Skeletal muscle tissue (tissue), 4 donors: ENCODE results near the gene SRGAP3. TPM values are rescaled to one million over a fixed set of nuclear protein-coding genes. Genes with fewer than 3 reads are reported as not detected.
A peak's percentile ranks its signal among the peaks of the same experiment; 100 is the strongest.

Source experiments
- H3K27ac ChIP-seq: one replicate; pipeline ENCODE4 v1.7.0; 2013; ENCODE audit warnings: mild to moderate bottlenecking, low read depth, low read length, inconsistent platforms
- H3K27me3 ChIP-seq, 3 donors: one replicate each; pipeline ENCODE4 v1.7.0; 2013; ENCODE audit warnings: low read length in 3 of 3; ENCODE audit not compliant: control insufficient read depth in 3 of 3, insufficient read depth in 3 of 3
- H3K36me3 ChIP-seq, 3 donors: one replicate each; pipeline ENCODE4 v1.7.0; 2013; ENCODE audit warnings: low read length in 3 of 3; ENCODE audit not compliant: control insufficient read depth in 3 of 3, insufficient read depth in 3 of 3
- H3K4me1 ChIP-seq, 3 donors: one replicate each; pipeline ENCODE4 v1.7.0; 2013; ENCODE audit warnings: low read length in 3 of 3, mild to moderate bottlenecking in 3 of 3; ENCODE audit not compliant: control insufficient read depth in 3 of 3, insufficient read depth in 3 of 3
- H3K4me3 ChIP-seq, 3 donors: one replicate each; pipeline ENCODE4 v1.7.0; 2013; ENCODE audit warnings: low read length in 3 of 3
- H3K9ac ChIP-seq, 3 donors: one replicate each; pipeline ENCODE4 v1.7.0; 2013; ENCODE audit warnings: low read length in 3 of 3, mild to moderate bottlenecking in 3 of 3, moderate library complexity in 2 of 3, low read depth in 1 of 3
- H3K9me3 ChIP-seq, 3 donors: one replicate each; pipeline ENCODE4 v1.7.0; 2013; ENCODE audit warnings: low read length in 3 of 3; ENCODE audit not compliant: control insufficient read depth in 3 of 3
- total RNA-seq: library from RNA; depleted of rRNA; stranded (reverse); fragments of >200 nt; gene quantifications from one replicate; pipeline ENCODE4 v1.2.3, GENCODE V29; 2014
- donor health status: Osteomylitis.

SRGAP3 gene
- total RNA-seq, 1 donor from 2014 or later, result 15.7 TPM

- Histone ChIP-seq H3K27ac (peak overlapping the region; percentile 59), H3K36me3 (peaks cover 0 to 4% (median 0%) of the 10 kb centered on the region in 3 donors), H3K9ac (no peak overlapping the region), H3K4me1 (peaks cover 14 to 15% (median 14%) of the 10 kb centered on the region in 3 donors), H3K27me3 (peaks cover 0 to 4% (median 0%) of the 10 kb centered on the region in 3 donors), H3K4me3 (no peak overlapping the region), H3K9me3 (no peaks in the 10 kb centered on the region)
These were observed 253.2 kb downstream of the SRGAP3 start for GRCh38 chr3:8996216-8996615.

GRCh38 chr3:8994226-8994625, 255.2 kb downstream of the SRGAP3 start:
- peaks cover 0 to 4% (median 0%) of the 10 kb centered on the region in 3 donors for H3K36me3 ChIP-seq
- H3K9ac ChIP-seq, result no peak overlapping the region

DNA sequence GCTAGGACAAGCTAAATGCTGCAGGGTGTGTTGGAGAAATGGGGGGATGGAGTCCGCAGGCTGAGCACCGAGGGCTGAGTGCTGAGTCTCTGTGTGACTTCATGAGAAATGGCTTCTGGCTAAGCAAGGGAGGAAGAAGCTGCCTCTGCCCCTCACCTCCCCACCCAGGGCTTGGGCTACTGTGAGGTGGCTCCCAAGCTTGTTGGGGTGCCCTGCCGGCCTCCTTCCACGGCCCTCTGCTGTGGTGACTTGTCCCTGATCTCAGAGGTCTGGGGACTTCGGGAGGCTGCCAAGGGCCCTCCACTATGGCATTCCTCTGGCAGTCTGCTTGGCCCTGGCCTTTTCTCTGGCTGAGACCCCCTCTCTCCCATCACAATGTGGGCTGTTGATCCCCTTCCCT, 256.1 kb downstream of the SRGAP3 start:
- H3K4me1 ChIP-seq, result peaks cover 14 to 15% (median 15%) of the 10 kb centered on the region in 3 donors
- H3K9me3 ChIP-seq, result no peaks in the 10 kb centered on the region
- no peaks in the 10 kb centered on the region for H3K27me3 ChIP-seq
- H3K4me3 ChIP-seq, result no peak overlapping the region
- no peak overlapping the region for H3K9ac ChIP-seq
- H3K27ac ChIP-seq, result no peak overlapping the region
- peaks cover 0 to 4% (median 0%) of the 10 kb centered on the region in 3 donors for H3K36me3 ChIP-seq

More at GRCh38 chr3:8994226-8994625, 255.2 kb downstream of the SRGAP3 start:
- Histone ChIP-seq H3K27me3 (no peaks in the 10 kb centered on the region), H3K9me3 (no peaks in the 10 kb centered on the region), H3K4me3 (no peak overlapping the region), H3K27ac (no peak overlapping the region), H3K4me1 (peaks cover 14 to 15% (median 14%) of the 10 kb centered on the region in 3 donors)

- Histone ChIP-seq H3K4me1 (peaks cover 14 to 17% (median 15%) of the 10 kb centered on the region in 3 donors), H3K27me3 (no peaks in the 10 kb centered on the region), H3K36me3 (peaks cover 0 to 4% (median 0%) of the 10 kb centered on the region in 3 donors), H3K9ac (no peak overlapping the region), H3K9me3 (no peaks in the 10 kb centered on the region), H3K4me3 (no peak overlapping the region), H3K27ac (no peak overlapping the region)
These were observed 256.6 kb downstream of the SRGAP3 start for GRCh38 chr3:8992854-8993253.

DNA sequence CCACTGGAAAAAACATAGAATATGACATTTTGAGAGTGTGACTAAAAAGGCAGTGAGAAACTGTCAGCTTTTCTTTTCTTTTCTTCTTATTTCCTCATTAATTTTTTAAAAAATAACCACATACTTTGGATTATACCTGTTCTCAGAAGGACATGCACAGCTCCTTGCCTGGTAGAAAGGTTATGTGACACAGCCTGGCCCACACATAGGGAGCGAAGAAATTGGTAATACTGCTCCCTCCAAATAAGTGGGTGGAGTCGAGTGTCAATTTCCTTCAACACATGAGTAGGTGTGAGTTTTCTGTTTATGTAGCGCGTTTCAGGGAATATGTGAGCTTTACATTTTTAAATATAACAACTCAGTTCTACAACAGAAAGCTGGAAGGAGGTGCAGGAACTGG, 257.2 kb downstream of the SRGAP3 start:
- Histone ChIP-seq H3K36me3 (peaks cover 0 to 4% (median 0%) of the 10 kb centered on the region in 3 donors), H3K27ac (no peak overlapping the region), H3K4me1 (peaks cover 12 to 16% (median 13%) of the 10 kb centered on the region in 3 donors), H3K27me3 (no peaks in the 10 kb centered on the region), H3K9me3 (no peaks in the 10 kb centered on the region), H3K9ac (no peak overlapping the region), H3K4me3 (no peak overlapping the region)

GRCh38 chr3:8990266-8991215, 258.9 kb downstream of the SRGAP3 start:
- no peaks in the 10 kb centered on the region for H3K9me3 ChIP-seq
- H3K27ac ChIP-seq, result no peak overlapping the region
- H3K9ac ChIP-seq, result no peak overlapping the region
- H3K4me3 ChIP-seq, result no peak overlapping the region
- H3K4me1 ChIP-seq, result peaks cover 0 to 4% (median 0%) of the 10 kb centered on the region in 3 donors
- no peaks in the 10 kb centered on the region for H3K27me3 ChIP-seq
- peaks cover 0 to 4% (median 0%) of the 10 kb centered on the region in 3 donors for H3K36me3 ChIP-seq

GRCh38 chr3:8988791-8989558, 260.5 kb downstream of the SRGAP3 start:
- no peaks in the 10 kb centered on the region for H3K27me3 ChIP-seq
- no peak overlapping the region for H3K4me3 ChIP-seq
- peaks cover 0 to 4% (median 0%) of the 10 kb centered on the region in 3 donors for H3K36me3 ChIP-seq
- no peak overlapping the region for H3K27ac ChIP-seq
- H3K4me1 ChIP-seq, result peaks cover 0 to 4% (median 0%) of the 10 kb centered on the region in 3 donors
- H3K9me3 ChIP-seq, result no peaks in the 10 kb centered on the region
- no peak overlapping the region for H3K9ac ChIP-seq

DNA sequence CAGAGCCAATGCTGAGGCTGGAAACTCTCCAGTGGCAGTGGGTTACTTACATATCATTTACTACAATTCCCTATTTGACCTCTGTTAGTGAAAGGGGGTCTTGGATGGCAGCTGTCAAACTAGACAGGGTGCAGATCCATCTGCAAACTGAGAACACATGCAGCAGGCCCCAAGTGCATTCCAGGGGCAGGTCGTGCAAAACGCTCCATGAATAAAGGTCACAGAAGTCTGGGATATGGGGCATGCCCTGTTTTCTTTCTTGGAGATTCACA, 261.1 kb downstream of the SRGAP3 start:
- H3K9me3 ChIP-seq, result no peaks in the 10 kb centered on the region
- H3K9ac ChIP-seq, result no peak overlapping the region
- H3K4me3 ChIP-seq, result no peak overlapping the region
- H3K36me3 ChIP-seq, result peaks cover 0 to 4% (median 0%) of the 10 kb centered on the region in 3 donors
- no peaks in the 10 kb centered on the region for H3K27me3 ChIP-seq
- H3K27ac ChIP-seq, result no peak overlapping the region
- H3K4me1 ChIP-seq, result peaks cover 0 to 4% (median 0%) of the 10 kb centered on the region in 3 donors

DNA sequence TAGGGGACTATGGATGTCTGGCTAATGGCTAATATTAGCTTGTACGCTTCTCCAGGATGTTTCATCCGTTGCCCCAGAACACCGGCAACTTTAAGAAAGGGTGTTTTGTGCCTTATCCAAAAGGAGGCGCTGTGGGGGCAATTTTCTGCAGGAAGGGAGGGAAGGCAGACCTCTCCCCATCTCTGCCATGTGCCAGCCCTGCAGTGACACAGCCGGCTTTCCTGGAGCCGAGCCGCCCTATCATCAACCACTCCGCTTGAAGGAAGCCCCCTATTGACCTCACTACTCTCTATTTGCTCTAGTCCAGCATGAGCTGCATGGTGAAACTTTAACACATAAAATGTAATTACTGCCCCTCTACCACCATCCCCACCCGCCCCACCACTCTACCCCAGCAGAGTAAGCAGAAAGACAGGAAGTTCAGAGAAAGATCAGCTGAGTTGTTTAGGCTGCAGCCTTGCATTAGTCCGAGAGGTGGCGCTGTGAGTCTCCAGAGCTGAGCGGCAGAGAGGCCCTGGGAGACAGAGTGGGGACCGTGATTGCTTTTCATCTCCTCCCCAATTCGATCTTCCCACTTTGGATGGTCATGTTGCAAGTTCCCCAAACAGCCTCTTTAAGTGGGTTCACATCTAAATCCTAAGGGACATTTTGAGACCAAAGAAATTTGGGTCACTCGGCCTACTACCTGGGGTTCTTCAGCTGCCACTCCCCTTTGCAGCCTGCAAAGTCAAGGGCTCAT, 261.6 kb downstream of the SRGAP3 start:
- Histone ChIP-seq H3K4me3 (no peak overlapping the region), H3K27ac (no peak overlapping the region), H3K9ac (no peak overlapping the region), H3K36me3 (peaks cover 0 to 4% (median 0%) of the 10 kb centered on the region in 3 donors), H3K4me1 (peaks cover 0 to 4% (median 0%) of the 10 kb centered on the region in 3 donors), H3K9me3 (no peaks in the 10 kb centered on the region), H3K27me3 (no peaks in the 10 kb centered on the region)
